DND-41 (cell line): ENCODE results near the gene SAMD1.
A peak's percentile ranks its signal among the peaks of the same experiment; 100 is the strongest.

Experiments used
- ATAC-seq: fragments of 200-7000 bp; cut with Tn5 transposase; 3 replicates; pipeline ENCODE4 v1.9.1; 2021; ENCODE audit warnings: low read depth; ENCODE audit not compliant: insufficient read depth
- DNase-seq: peaks from one replicate; pipeline ENCODE4 v3.0.0-alpha.2; 2020
- H2AFZ ChIP-seq: 2 replicates; pipeline ENCODE4 v1.6.0; 2012; ENCODE audit warnings: low read depth, low read length
- H3K27ac ChIP-seq: 2 replicates; pipeline ENCODE4 v1.5.1; 2012; ENCODE audit warnings: low read length, inconsistent platforms
- H3K27me3 ChIP-seq: fragments of 200-600 bp; sonication (generic); 2 replicates; pipeline ENCODE4 v1.6.0; 2012; ENCODE audit warnings: low read length, mild to moderate bottlenecking, inconsistent platforms; ENCODE audit not compliant: insufficient read depth, poor library complexity
- H3K36me3 ChIP-seq: 2 replicates; pipeline ENCODE4 v1.5.1; 2012; ENCODE audit warnings: low read length, inconsistent platforms; ENCODE audit not compliant: insufficient read depth
- H3K4me1 ChIP-seq: 2 replicates; pipeline ENCODE4 v1.5.1; 2012; ENCODE audit warnings: mild to moderate bottlenecking, low read length; ENCODE audit not compliant: insufficient read depth
- H3K4me2 ChIP-seq: 2 replicates; pipeline ENCODE4 v1.6.0; 2012; ENCODE audit warnings: mild to moderate bottlenecking, moderate library complexity, low read length, inconsistent platforms; ENCODE audit not compliant: insufficient read depth
- H3K4me3 ChIP-seq, 2 experiments: fragments of 200-600 bp in 1 of 2; shearing (Covaris generic) in 1 of 2; 2 replicates each; pipeline ENCODE4 v1.5.1; 2012 to 2016; ENCODE audit warnings: inconsistent platforms in 2 of 2, low read length in 2 of 2, mild to moderate bottlenecking in 2 of 2, low read depth in 1 of 2, moderate library complexity in 1 of 2
- H3K79me2 ChIP-seq: 2 replicates; pipeline ENCODE4 v1.6.0; 2012; ENCODE audit warnings: low read length, inconsistent platforms; ENCODE audit not compliant: insufficient read depth
- H3K9ac ChIP-seq: 2 replicates; pipeline ENCODE4 v1.6.0; 2012; ENCODE audit warnings: low read depth, mild to moderate bottlenecking, inconsistent platforms, low read length, moderate library complexity
- H3K9me3 ChIP-seq: 2 replicates; pipeline ENCODE4 v1.5.1; 2012; ENCODE audit warnings: low read length, moderate library complexity, mild to moderate bottlenecking, inconsistent platforms; ENCODE audit not compliant: insufficient read depth, severe bottlenecking
- H4K20me1 ChIP-seq: 2 replicates; pipeline ENCODE4 v1.6.0; 2012; ENCODE audit warnings: low read length; ENCODE audit not compliant: insufficient read depth
- CTCF ChIP-seq: IDR thresholded peaks from 2 replicates; pipeline ENCODE4 v1.5.1; 2012; ENCODE audit warnings: borderline replicate concordance, low read length, moderate library complexity, mild to moderate bottlenecking; ENCODE audit not compliant: poor library complexity, severe bottlenecking; ENCODE audit errors: extremely low read depth
- EZH2 ChIP-seq: IDR thresholded peaks from 3 replicates; pipeline ENCODE4 v1.6.1; 2012; ENCODE audit warnings: borderline replicate concordance, low read depth, mild to moderate bottlenecking, moderate library complexity, low read length, inconsistent platforms; ENCODE audit not compliant: severe bottlenecking

The SAMD1 gene

GRCh38 chr19:14082675-14082960, 7.9 kb downstream of the SAMD1 start:
- H4K20me1 ChIP-seq = no peaks in the 10 kb centered on the region
- 0 out of 2 replicates have a peak overlapping the region, but pooled peaks have one; percentile 70 for H3K9ac ChIP-seq
- peaks cover 22% of the 10 kb centered on the region for H3K4me1 ChIP-seq
- no peak overlapping the region for H2AFZ ChIP-seq
- no peaks in the 10 kb centered on the region for H3K27me3 ChIP-seq
- DNase-seq (no peak), ATAC-seq (no peak)
- no peak for TF ChIP-seq CTCF
- H3K4me2 ChIP-seq = peak overlapping the region; percentile 93; the same call in 1 of the 2 replicates
- H3K27ac ChIP-seq = no peak overlapping the region
- H3K9me3 ChIP-seq = no peaks in the 10 kb centered on the region
- no peak overlapping the region for H3K4me3 ChIP-seq
- H3K36me3 ChIP-seq = peaks cover 10% of the 10 kb centered on the region; the same call in 1 of the 2 replicates
- H3K79me2 ChIP-seq = peaks cover 12% of the 10 kb centered on the region

GRCh38 chr19:14081797-14082674, 8.5 kb downstream of the SAMD1 start:
- Histone ChIP-seq H3K36me3 (peaks cover 5% of the 10 kb centered on the region; the same call in 1 of the 2 replicates), H3K9ac (peak overlapping the region; percentile 70), H3K4me3 (peak overlapping the region; percentile 50 to 94), H3K27ac (peak overlapping the region; percentile 65), H3K79me2 (peaks cover 17% of the 10 kb centered on the region), H3K27me3 (no peaks in the 10 kb centered on the region), H2AFZ (peak overlapping the region; percentile 90), H3K4me2 (peak overlapping the region; percentile 93), H4K20me1 (no peaks in the 10 kb centered on the region), H3K9me3 (no peaks in the 10 kb centered on the region), H3K4me1 (peaks cover 22% of the 10 kb centered on the region)
- ATAC-seq (no peak), DNase-seq (no peak)
- no peak for TF ChIP-seq CTCF
- TF ChIP-seq EZH2 = no peak

GRCh38 chr19:14080887-14081796, 9.4 kb downstream of the SAMD1 start:
- ATAC-seq = peak; percentile 93
- Histone ChIP-seq H3K36me3 (peaks cover under 1% of the 10 kb centered on the region; the same call in 1 of the 2 replicates), H4K20me1 (no peaks in the 10 kb centered on the region), H3K4me3 (peak overlapping the region; percentile 62 to 94), H3K27me3 (no peaks in the 10 kb centered on the region), H3K9ac (peak overlapping the region; percentile 75), H3K79me2 (peaks cover 21% of the 10 kb centered on the region), H3K27ac (peak overlapping the region; percentile 86), H3K4me2 (peak overlapping the region; percentile 93), H3K4me1 (peaks cover 22% of the 10 kb centered on the region), H2AFZ (peak overlapping the region; percentile 91), H3K9me3 (no peaks in the 10 kb centered on the region)
- peak; percentile 99 for DNase-seq
- TF ChIP-seq EZH2 (no peak), CTCF (no peak)
